ENCODE measurements around the gene ATXN3L. TPM values are rescaled to one million over a fixed set of nuclear protein-coding genes. Genes with fewer than 3 reads are reported as not detected.

Gene ATXN3L
- total RNA-seq, 1 donor: not detected

- TF ChIP-seq, protein P1, sequence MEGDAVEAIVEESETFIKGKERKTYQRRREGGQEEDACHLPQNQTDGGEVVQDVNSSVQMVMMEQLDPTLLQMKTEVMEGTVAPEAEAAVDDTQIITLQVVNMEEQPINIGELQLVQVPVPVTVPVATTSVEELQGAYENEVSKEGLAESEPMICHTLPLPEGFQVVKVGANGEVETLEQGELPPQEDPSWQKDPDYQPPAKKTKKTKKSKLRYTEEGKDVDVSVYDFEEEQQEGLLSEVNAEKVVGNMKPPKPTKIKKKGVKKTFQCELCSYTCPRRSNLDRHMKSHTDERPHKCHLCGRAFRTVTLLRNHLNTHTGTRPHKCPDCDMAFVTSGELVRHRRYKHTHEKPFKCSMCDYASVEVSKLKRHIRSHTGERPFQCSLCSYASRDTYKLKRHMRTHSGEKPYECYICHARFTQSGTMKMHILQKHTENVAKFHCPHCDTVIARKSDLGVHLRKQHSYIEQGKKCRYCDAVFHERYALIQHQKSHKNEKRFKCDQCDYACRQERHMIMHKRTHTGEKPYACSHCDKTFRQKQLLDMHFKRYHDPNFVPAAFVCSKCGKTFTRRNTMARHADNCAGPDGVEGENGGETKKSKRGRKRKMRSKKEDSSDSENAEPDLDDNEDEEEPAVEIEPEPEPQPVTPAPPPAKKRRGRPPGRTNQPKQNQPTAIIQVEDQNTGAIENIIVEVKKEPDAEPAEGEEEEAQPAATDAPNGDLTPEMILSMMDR (IDR thresholded peaks at IDR 0.05; ENCODE audit: insufficient read depth, low read length): no peak
- no peak overlapping the region for H3K4me3 ChIP-seq (ENCODE audit: low read depth, low read length)
- DNase-seq (ENCODE audit: low read depth): peak; percentile 24
Observed at GRCh38 chrX:13340182-13340791, 20.4 kb upstream of the ATXN3L start.

- no peak overlapping the region for H3K4me3 ChIP-seq (ENCODE audit: low read depth, low read length)
- TF ChIP-seq, protein P1 (IDR thresholded peaks at IDR 0.05; ENCODE audit: insufficient read depth, low read length): no peak
- peak; percentile 22 for DNase-seq (ENCODE audit: low read depth)
Observed at GRCh38 chrX:13339607-13340006, 19.8 kb upstream of the ATXN3L start.

DNA sequence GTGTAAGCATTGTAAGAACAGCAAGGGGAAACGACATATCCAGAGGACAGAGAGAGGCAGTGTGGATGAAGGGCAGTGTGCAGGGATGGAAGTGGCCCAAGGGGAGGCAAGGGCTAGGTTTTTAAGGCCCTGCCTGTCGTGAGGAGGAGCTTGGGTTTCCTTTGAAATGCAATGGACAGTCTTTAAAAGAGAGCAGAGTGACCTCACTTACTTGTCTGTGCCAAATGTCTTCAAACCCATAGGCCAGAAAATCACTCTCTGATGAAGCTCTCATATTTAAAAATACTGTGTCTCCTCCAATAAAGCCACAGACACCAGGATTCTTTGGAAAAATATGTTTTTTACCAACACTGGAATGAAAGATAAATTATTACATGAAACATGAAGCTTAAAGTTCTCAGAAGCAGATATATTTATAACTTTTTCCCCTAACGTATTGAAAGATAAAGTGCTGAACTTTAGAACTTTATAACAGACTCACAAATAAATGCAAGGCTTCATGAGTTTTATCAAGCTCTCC is 19.2 kb upstream of the ATXN3L start:
- TF ChIP-seq, protein P1 (IDR thresholded peaks at IDR 0.05; ENCODE audit: insufficient read depth, low read length): no peak
- H3K4me3 ChIP-seq (ENCODE audit: low read depth, low read length): no peak overlapping the region
- DNase-seq (ENCODE audit: low read depth): peak; percentile 13

- DNase-seq (ENCODE audit: low read depth): peak; percentile 34
- TF ChIP-seq, protein P1 (IDR thresholded peaks at IDR 0.05; ENCODE audit: insufficient read depth, low read length): no peak
- no peak overlapping the region for H3K4me3 ChIP-seq (ENCODE audit: low read depth, low read length)
Observed at GRCh38 chrX:13334491-13334890, 14.6 kb upstream of the ATXN3L start.

DNA sequence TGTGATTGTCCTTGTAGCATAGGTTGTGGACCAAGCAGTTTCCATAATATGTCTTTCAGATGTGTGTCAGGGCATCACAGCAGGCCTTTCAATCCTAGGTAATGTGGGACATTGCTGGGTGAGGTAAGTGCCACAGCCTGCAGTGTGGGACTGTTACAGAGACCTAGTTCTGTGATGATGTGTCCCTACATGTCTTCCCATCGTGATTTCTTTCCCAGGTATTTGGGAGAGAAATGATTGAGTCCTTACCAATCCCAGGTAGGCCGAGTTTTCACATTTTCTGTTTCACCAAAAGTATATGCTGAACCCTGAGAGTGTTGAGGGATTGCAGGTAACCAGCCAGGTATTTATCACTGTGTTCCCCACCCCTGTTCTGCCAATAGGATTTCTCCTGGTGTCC is 10.6 kb upstream of the ATXN3L start:
- TF ChIP-seq, protein P1 (IDR thresholded peaks at IDR 0.05; ENCODE audit: insufficient read depth, low read length): no peak
- DNase-seq (ENCODE audit: low read depth): no peak
- no peak overlapping the region for H3K4me3 ChIP-seq (ENCODE audit: low read depth, low read length)

GRCh38 chrX:13327666-13328065 is 7.8 kb upstream of the ATXN3L start:
- H3K4me3 ChIP-seq (ENCODE audit: low read depth, low read length): no peak overlapping the region
- TF ChIP-seq, protein P1 (IDR thresholded peaks at IDR 0.05; ENCODE audit: insufficient read depth, low read length): no peak
- DNase-seq (ENCODE audit: low read depth): no peak

DNA sequence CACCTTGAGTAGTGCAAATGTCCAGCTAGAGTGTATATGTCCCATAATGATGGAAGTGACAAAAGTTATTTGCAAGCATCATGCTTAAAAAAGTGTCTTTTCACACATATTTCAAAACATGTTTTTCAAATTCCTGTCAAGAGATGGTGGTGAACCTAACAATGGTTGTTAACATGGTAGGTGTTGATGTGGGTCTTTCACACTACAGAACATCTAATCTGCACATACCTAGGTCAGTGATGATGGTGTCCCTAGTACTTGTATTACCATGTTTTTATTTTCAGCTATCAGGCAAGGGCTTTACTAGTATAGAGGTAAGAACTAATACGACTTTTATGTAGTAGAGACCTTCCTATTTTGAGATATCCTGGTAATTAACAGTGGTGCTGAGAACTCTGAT is 3.4 kb upstream of the ATXN3L start:
- no peak for DNase-seq (ENCODE audit: low read depth)
- TF ChIP-seq, protein P1 (IDR thresholded peaks at IDR 0.05; ENCODE audit: insufficient read depth, low read length): no peak

More for the DNA sequence above, 3.4 kb upstream of the ATXN3L start:
- H3K4me3 ChIP-seq (ENCODE audit: low read depth, low read length): no peak overlapping the region
